Brain microvascular endothelial cell (primary cell): Measurements from ENCODE around the gene ZNF850.
"Not testable (repeated sequence)": the region's sequence is repeated elsewhere in the genome, so short reads cannot be mapped to it uniquely, and the experiment has no call there.

Source experiments
- DNase-seq: peaks from one replicate; pipeline ENCODE4 v3.0.0-alpha.2; 2020
- H3K27ac ChIP-seq: fragments of 250-450 bp; sonication (Bioruptor Pico); 2 replicates; pipeline ENCODE4 v1.5.1; 2020; ENCODE audit warnings: mild to moderate bottlenecking, moderate library complexity
- H3K27me3 ChIP-seq: fragments of 250-450 bp; sonication (Bioruptor Pico); replicated peaks from 2 replicates; pipeline ENCODE4 v1.5.1; 2020; ENCODE audit warnings: mild to moderate bottlenecking
- H3K36me3 ChIP-seq: fragments of 250-450 bp; sonication (Bioruptor Pico); replicated peaks from 2 replicates; pipeline ENCODE4 v1.5.1; 2020; ENCODE audit warnings: mild to moderate bottlenecking
- H3K4me3 ChIP-seq: 2 replicates; pipeline ENCODE4 v1.5.1; 2011; ENCODE audit warnings: low read depth, mild to moderate bottlenecking, control low read depth, low read length, moderate library complexity
- CTCF ChIP-seq: IDR thresholded peaks from 2 replicates; pipeline ENCODE4 v1.5.1; 2011; ENCODE audit warnings: low read depth, mild to moderate bottlenecking, moderate library complexity, low read length, control low read depth, inconsistent platforms; ENCODE audit errors: missing control alignments
- in situ Hi-C: cut with HindIII; loops from 2 replicates; pipeline ENCODE4 v1.10.0; 2017; ENCODE audit warnings: low sequenced_read_pairs, low pct_ligation_motif_present

The ZNF850 gene

GRCh38 chr19:36796714-36796992 is 24.0 kb upstream of the ZNF850 start:
- in situ Hi-C loops, result no loop called here
- Histone ChIP-seq H3K27me3 (no peaks in the 10 kb centered on the region), H3K36me3 (peaks cover 2% of the 10 kb centered on the region), H3K4me3 (peak overlapping the region; percentile 96), H3K27ac (peak overlapping the region; percentile 83)
- TF ChIP-seq CTCF, result no peak
- no peak for DNase-seq

GRCh38 chr19:36791420-36792141 is 19.0 kb upstream of the ZNF850 start:
- H3K36me3 ChIP-seq, in situ Hi-C loops, H3K27me3 ChIP-seq, H3K27ac ChIP-seq: not testable (repeated sequence)
- peak; percentile 13 for DNase-seq
- H3K4me3 ChIP-seq, result peak overlapping the region; percentile 24

- H3K27me3 ChIP-seq, result no peaks in the 10 kb centered on the region
- H3K4me3 ChIP-seq, result peak overlapping the region; percentile 30
- in situ Hi-C loops, result no loop called here
- no peak overlapping the region for H3K27ac ChIP-seq
- no peak for DNase-seq
- TF ChIP-seq CTCF, result no peak
- H3K36me3 ChIP-seq, result no peaks in the 10 kb centered on the region
Observed at GRCh38 chr19:36775768-36776167, 3.2 kb upstream of the ZNF850 start.

GRCh38 chr19:36773223-36773579 is 594 bp upstream of the ZNF850 start:
- no peak for TF ChIP-seq CTCF
- Histone ChIP-seq H3K27ac (no peak overlapping the region), H3K27me3 (no peaks in the 10 kb centered on the region), H3K36me3 (no peaks in the 10 kb centered on the region), H3K4me3 (peak overlapping the region; percentile 96)
- in situ Hi-C loops, result no loop called here
- DNase-seq, result no peak

- DNase-seq, result peak; percentile 97
- H3K36me3 ChIP-seq, result no peaks in the 10 kb centered on the region
- H3K4me3 ChIP-seq, result peak overlapping the region; percentile 96
- no peak for TF ChIP-seq CTCF
- H3K27ac ChIP-seq, result peak overlapping the region; percentile 69
- H3K27me3 ChIP-seq, result no peaks in the 10 kb centered on the region
- in situ Hi-C loops, result no loop called here
Observed at GRCh38 chr19:36771261-36772231, 1.1 kb downstream of the ZNF850 start.

GRCh38 chr19:36750066-36750691 is 22.4 kb downstream of the ZNF850 start:
- in situ Hi-C loops, result no loop called here
- Histone ChIP-seq H3K27ac (no peak overlapping the region), H3K27me3 (no peaks in the 10 kb centered on the region), H3K36me3 (peaks cover 61% of the 10 kb centered on the region), H3K4me3 (no peak overlapping the region)
- DNase-seq, result no peak
- TF ChIP-seq CTCF, result no peak

GRCh38 chr19:36749613-36750012 is 23.0 kb downstream of the ZNF850 start:
- H3K27me3 ChIP-seq, in situ Hi-C loops, DNase-seq, H3K4me3 ChIP-seq, H3K27ac ChIP-seq: not testable (repeated sequence)
- H3K36me3 ChIP-seq, result peaks cover 55% of the 10 kb centered on the region
